ENCODE data around the gene GNAQ. TPM values are rescaled to one million over a fixed set of nuclear protein-coding genes. Genes with fewer than 3 reads are reported as not detected.

The GNAQ gene
- total RNA-seq, 1 donor from 2014 or later, result 21.3 TPM

GRCh38 chr9:77946296-77946695, 85.3 kb downstream of the GNAQ start:
- TF ChIP-seq CTCF (IDR thresholded peaks at IDR 0.05; ENCODE audit: insufficient read depth, low read length, severe bottlenecking), result no peak
- FAIRE-seq, result no peak
- Histone ChIP-seq H3K36me3 (ENCODE audit: control insufficient read depth, insufficient read depth, low read length) (no peaks in the 10 kb centered on the region), H3K4me3 (ENCODE audit: low read depth, low read length) (no peak overlapping the region), H3K27me3 (ENCODE audit: control insufficient read depth, insufficient read depth, low read length) (no peaks in the 10 kb centered on the region)
- no peak for DNase-seq (ENCODE audit: low read depth)

- DNase-seq (ENCODE audit: low read depth), result no peak
- TF ChIP-seq CTCF (IDR thresholded peaks at IDR 0.05; ENCODE audit: insufficient read depth, low read length, severe bottlenecking), result no peak
- Histone ChIP-seq H3K27me3 (ENCODE audit: control insufficient read depth, insufficient read depth, low read length) (no peaks in the 10 kb centered on the region), H3K36me3 (ENCODE audit: control insufficient read depth, insufficient read depth, low read length) (no peaks in the 10 kb centered on the region), H3K4me3 (ENCODE audit: low read depth, low read length) (no peak overlapping the region)
- FAIRE-seq, result no peak
These were observed 85.8 kb downstream of the GNAQ start for GRCh38 chr9:77945798-77946197.

- TF ChIP-seq CTCF (IDR thresholded peaks at IDR 0.05; ENCODE audit: insufficient read depth, low read length, severe bottlenecking), result no peak
- DNase-seq (ENCODE audit: low read depth) (no peak), FAIRE-seq (no peak)
- Histone ChIP-seq H3K36me3 (ENCODE audit: control insufficient read depth, insufficient read depth, low read length) (no peaks in the 10 kb centered on the region), H3K27me3 (ENCODE audit: control insufficient read depth, insufficient read depth, low read length) (no peaks in the 10 kb centered on the region), H3K4me3 (ENCODE audit: low read depth, low read length) (no peak overlapping the region)
These were observed 86.9 kb downstream of the GNAQ start for GRCh38 chr9:77944556-77945243.

- Histone ChIP-seq H3K27me3 (ENCODE audit: control insufficient read depth, insufficient read depth, low read length) (no peaks in the 10 kb centered on the region), H3K4me3 (ENCODE audit: low read depth, low read length) (no peak overlapping the region), H3K36me3 (ENCODE audit: control insufficient read depth, insufficient read depth, low read length) (no peaks in the 10 kb centered on the region)
- DNase-seq (ENCODE audit: low read depth) (no peak), FAIRE-seq (no peak)
- TF ChIP-seq CTCF (IDR thresholded peaks at IDR 0.05; ENCODE audit: insufficient read depth, low read length, severe bottlenecking), result no peak
These were observed 88.6 kb downstream of the GNAQ start for GRCh38 chr9:77943057-77943456.

- no peak for FAIRE-seq
- TF ChIP-seq CTCF (IDR thresholded peaks at IDR 0.05; ENCODE audit: insufficient read depth, low read length, severe bottlenecking), result no peak
These were observed 92.4 kb downstream of the GNAQ start for GRCh38 chr9:77939149-77939668.

GRCh38 chr9:77938163-77938562, 93.4 kb downstream of the GNAQ start:
- no peak for TF ChIP-seq CTCF (IDR thresholded peaks at IDR 0.05; ENCODE audit: insufficient read depth, low read length, severe bottlenecking)
- H3K36me3 ChIP-seq (ENCODE audit: control insufficient read depth, insufficient read depth, low read length), result no peaks in the 10 kb centered on the region
- FAIRE-seq (no peak), DNase-seq (ENCODE audit: low read depth) (no peak)
- H3K4me3 ChIP-seq (ENCODE audit: low read depth, low read length), result no peak overlapping the region
- H3K27me3 ChIP-seq (ENCODE audit: control insufficient read depth, insufficient read depth, low read length), result no peaks in the 10 kb centered on the region

More at GRCh38 chr9:77939149-77939668, 92.4 kb downstream of the GNAQ start:
- Histone ChIP-seq H3K36me3 (ENCODE audit: control insufficient read depth, insufficient read depth, low read length) (no peaks in the 10 kb centered on the region), H3K27me3 (ENCODE audit: control insufficient read depth, insufficient read depth, low read length) (no peaks in the 10 kb centered on the region), H3K4me3 (ENCODE audit: low read depth, low read length) (no peak overlapping the region)
- no peak for DNase-seq (ENCODE audit: low read depth)

Data from bronchial epithelial cell (primary cell).